COLO829 (cell line): ENCODE results near the gene IDH2.
"Not testable (repeated sequence)": the region's sequence is repeated elsewhere in the genome, so short reads cannot be mapped to it uniquely, and the experiment has no call there.

Experiments
- DNase-seq: peaks from one replicate; pipeline ENCODE4 v3.0.0; 2012; ENCODE audit warnings: low spot score

Gene IDH2

GRCh38 chr15:90101969-90102890, at the start of gene IDH2:
IDH2 (minus strand) TSS chr15:90102468; CDS start chr15:90102390, 78 bp downstream.
- DNase-seq, result peak; percentile 82

- not testable (repeated sequence) for DNase-seq
These were observed 48.3 kb upstream of the IDH2 start for GRCh38 chr15:90150551-90150950.

GRCh38 chr15:90149609-90150340, 47.5 kb upstream of the IDH2 start:
- no peak for DNase-seq

- DNase-seq, result not testable (repeated sequence)
These were observed 44.0 kb upstream of the IDH2 start for GRCh38 chr15:90146198-90146761.

- no peak for DNase-seq
These were observed 43.5 kb upstream of the IDH2 start for GRCh38 chr15:90145761-90146160.

GRCh38 chr15:90145259-90145658, 43.0 kb upstream of the IDH2 start:
- DNase-seq, result no peak

- peak; percentile 45 for DNase-seq
These were observed 40.9 kb upstream of the IDH2 start for GRCh38 chr15:90143166-90143655.

GRCh38 chr15:90142216-90143165, 40.2 kb upstream of the IDH2 start:
- no peak for DNase-seq

GRCh38 chr15:90141646-90142045, 39.4 kb upstream of the IDH2 start:
- DNase-seq, result no peak

GRCh38 chr15:90139549-90139948, 37.3 kb upstream of the IDH2 start:
- DNase-seq, result not testable (repeated sequence)

- no peak for DNase-seq
These were observed 36.0 kb upstream of the IDH2 start for GRCh38 chr15:90138071-90138833.

- DNase-seq, result no peak
These were observed 30.2 kb upstream of the IDH2 start for GRCh38 chr15:90132437-90132836.

- no peak for DNase-seq
These were observed 29.6 kb upstream of the IDH2 start for GRCh38 chr15:90131848-90132247.

GRCh38 chr15:90130291-90130690, 28.0 kb upstream of the IDH2 start:
- no peak for DNase-seq

GRCh38 chr15:90126596-90127435, 24.5 kb upstream of the IDH2 start:
- no peak for DNase-seq

- no peak for DNase-seq
These were observed 23.8 kb upstream of the IDH2 start for GRCh38 chr15:90126022-90126421.

- DNase-seq, result no peak
These were observed 22.2 kb upstream of the IDH2 start for GRCh38 chr15:90124507-90124906.

- no peak for DNase-seq
These were observed 18.8 kb upstream of the IDH2 start for GRCh38 chr15:90121086-90121485.

- DNase-seq, result no peak
These were observed 17.1 kb upstream of the IDH2 start for GRCh38 chr15:90119367-90119766.

- DNase-seq, result no peak
These were observed 13.5 kb upstream of the IDH2 start for GRCh38 chr15:90115783-90116182.
